GM12873 (cell line): ENCODE data around the gene DDX59.

Experiments
- CTCF ChIP-seq: IDR thresholded peaks from 2 replicates; pipeline ENCODE4 v1.5.1; 2012; ENCODE audit warnings: low read depth, mild to moderate bottlenecking, moderate library complexity, low read length, control low read depth; ENCODE audit not compliant: insufficient read depth; ENCODE audit errors: missing control alignments

The DDX59 gene

GRCh38 chr1:200628223-200628881 is 41.4 kb downstream of the DDX59 start:
- no peak for TF ChIP-seq CTCF

- no peak for TF ChIP-seq CTCF
Measured at GRCh38 chr1:200627575-200628222, 42.0 kb downstream of the DDX59 start.

- TF ChIP-seq CTCF = no peak
Measured at GRCh38 chr1:200626853-200627534, 42.7 kb downstream of the DDX59 start.

GRCh38 chr1:200625381-200625824 is 44.3 kb downstream of the DDX59 start:
- no peak for TF ChIP-seq CTCF

GRCh38 chr1:200624679-200625335 is 44.9 kb downstream of the DDX59 start:
- no peak for TF ChIP-seq CTCF

- TF ChIP-seq CTCF = no peak
Measured at GRCh38 chr1:200620273-200621131, 49.2 kb downstream of the DDX59 start, which contains the start of gene KIF14. TSS of gene KIF14 (minus strand) at chr1:200620751. CDS start at chr1:200618723, 2,028 bp downstream.
